ENCODE measurements around the gene LENG9. TPM values are rescaled to one million over a fixed set of nuclear protein-coding genes. Genes with fewer than 3 reads are reported as not detected.

Gene LENG9
- total and polyA plus RNA-seq, 2 of the 13 experiments (the other 11 are each of a cell fraction or from before 2014, with no cell fraction given), result 0.75 to 2.9 TPM

- no peak overlapping the region for H3K9ac ChIP-seq (ENCODE audit: insufficient read depth, low read depth, low read length)
- ChIA-PET POLR2A (interaction anchor here (1.1 to 1.4 kb wide), 4 partner anchors 12 to 27 kb away, joined by 3 to 5 read pairs (median 4); partner anchors contain the start of genes LENG8 and LENG9), CTCF (ENCODE audit: low intra/inter-chr PET ratio, low total read pairs) (no interaction called here)
- H3K27me3 ChIP-seq (ENCODE audit: control insufficient read depth in 1 of 2, insufficient read depth in 2 of 2, low read length in 2 of 2), result no peaks in the 10 kb centered on the region
- no peak for DNase-seq (ENCODE audit: low spot score)
- intact Hi-C loops (cut with micrococcal nuclease; ENCODE audit: unreplicated experiment), result no loop called here
- H3K4me2 ChIP-seq (ENCODE audit: low read depth, low read length), result no peak overlapping the region
- peaks cover 0 to 1% of the 10 kb centered on the region in 2 experiments; a peak in 1 of 5 replicates for H3K36me3 ChIP-seq (replicated peaks in 1 of 2; ENCODE audit: control insufficient read depth in 1 of 2, insufficient read depth in 2 of 2, low read length in 2 of 2)
- no peaks in the 10 kb centered on the region for H3K79me2 ChIP-seq (ENCODE audit: insufficient read depth, low read length)
- no peak overlapping the region for H2AFZ ChIP-seq (ENCODE audit: low read length)
- H3K4me3 ChIP-seq (replicated peaks in 1 of 3; ENCODE audit: insufficient read depth in 1 of 3, low read depth in 2 of 3, low read length in 3 of 3), result no peak overlapping the region
- H3K27ac ChIP-seq (ENCODE audit: extremely low read length, insufficient read depth, low read length), result no peak overlapping the region
- H3K4me1 ChIP-seq (ENCODE audit: insufficient read depth, low read length), result no peaks in the 10 kb centered on the region
- H3K9me3 ChIP-seq (ENCODE audit: low read length), result no peaks in the 10 kb centered on the region
- 96% methylated on average over 10 of the region's 10 CpGs for WGBS (ENCODE audit: low lambda C conversion rate)
- H4K20me1 ChIP-seq (ENCODE audit: insufficient read depth, low read length), result peaks cover 4% of the 10 kb centered on the region; the same call in 1 of the 2 replicates
- ATAC-seq, result no peak
- FAIRE-seq, result no peak
- in situ Hi-C loops (cut with HindIII; ENCODE audit: extremely low pct_ligation_motif_present, low pct_unique_long_range_greater_than_20kb), result no loop called here
- BruUV-seq (replicated peaks), result no TSS peak
- no peak for TF ChIP-seq E2F2 (CRISPR knock-in tag; IDR thresholded peaks at IDR 0.05; ENCODE audit: borderline replicate concordance)
- no peak for TF ChIP-seq ZNF138 (CRISPR knock-in tag; IDR thresholded peaks at IDR 0.05; ENCODE audit: low read depth)
- no peak for TF ChIP-seq MIER2 (CRISPR knock-in tag; IDR thresholded peaks at IDR 0.05)
- TF ChIP-seq PHF5A (CRISPR knock-in tag; IDR thresholded peaks at IDR 0.05; ENCODE audit: low read depth, unreplicated experiment), result no peak
- no peak for TF ChIP-seq ZNF556 (CRISPR knock-in tag; IDR thresholded peaks at IDR 0.05; ENCODE audit: borderline replicate concordance)
- TF ChIP-seq ZNF580 (CRISPR knock-in tag; IDR thresholded peaks at IDR 0.05; ENCODE audit: borderline replicate concordance, low read depth), result no peak
- no peak for TF ChIP-seq RERE (CRISPR knock-in tag; IDR thresholded peaks at IDR 0.05; ENCODE audit: low read depth)
- TF ChIP-seq THYN1 (CRISPR knock-in tag; IDR thresholded peaks at IDR 0.05; ENCODE audit: borderline replicate concordance, low read depth), result no peak
- TF ChIP-seq MED13 (CRISPR knock-in tag; IDR thresholded peaks at IDR 0.05), result no peak
- no peak for TF ChIP-seq KLF16 (CRISPR knock-in tag; IDR thresholded peaks at IDR 0.05)
- TF ChIP-seq ZNF572 (CRISPR knock-in tag; IDR thresholded peaks at IDR 0.05), result no peak
- no peak for TF ChIP-seq EHMT2 (IDR thresholded peaks at IDR 0.05; ENCODE audit: borderline replicate concordance, low read depth, low read length)
- TF ChIP-seq ATF3 (CRISPR knock-in tag; IDR thresholded peaks at IDR 0.05), result no peak
- no peak for TF ChIP-seq KLF9 (CRISPR knock-in tag; IDR thresholded peaks at IDR 0.05; ENCODE audit: low read depth)
- TF ChIP-seq ZNF24 (IDR thresholded peaks at IDR 0.05), result no peak
- TF ChIP-seq CTCF (CRISPR knock-in tag; IDR thresholded peaks at IDR 0.05), result no peak
These were observed 26.8 kb downstream of the LENG9 start for GRCh38 chr19:54436628-54437252.

All from HepG2 (cell line).